Measurements from ENCODE around the gene COG8.
"Not testable (repeated sequence)": the region's sequence is repeated elsewhere in the genome, so short reads cannot be mapped to it uniquely, and the experiment has no call there.

COG8 gene, protein sequence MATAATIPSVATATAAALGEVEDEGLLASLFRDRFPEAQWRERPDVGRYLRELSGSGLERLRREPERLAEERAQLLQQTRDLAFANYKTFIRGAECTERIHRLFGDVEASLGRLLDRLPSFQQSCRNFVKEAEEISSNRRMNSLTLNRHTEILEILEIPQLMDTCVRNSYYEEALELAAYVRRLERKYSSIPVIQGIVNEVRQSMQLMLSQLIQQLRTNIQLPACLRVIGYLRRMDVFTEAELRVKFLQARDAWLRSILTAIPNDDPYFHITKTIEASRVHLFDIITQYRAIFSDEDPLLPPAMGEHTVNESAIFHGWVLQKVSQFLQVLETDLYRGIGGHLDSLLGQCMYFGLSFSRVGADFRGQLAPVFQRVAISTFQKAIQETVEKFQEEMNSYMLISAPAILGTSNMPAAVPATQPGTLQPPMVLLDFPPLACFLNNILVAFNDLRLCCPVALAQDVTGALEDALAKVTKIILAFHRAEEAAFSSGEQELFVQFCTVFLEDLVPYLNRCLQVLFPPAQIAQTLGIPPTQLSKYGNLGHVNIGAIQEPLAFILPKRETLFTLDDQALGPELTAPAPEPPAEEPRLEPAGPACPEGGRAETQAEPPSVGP

DNA sequence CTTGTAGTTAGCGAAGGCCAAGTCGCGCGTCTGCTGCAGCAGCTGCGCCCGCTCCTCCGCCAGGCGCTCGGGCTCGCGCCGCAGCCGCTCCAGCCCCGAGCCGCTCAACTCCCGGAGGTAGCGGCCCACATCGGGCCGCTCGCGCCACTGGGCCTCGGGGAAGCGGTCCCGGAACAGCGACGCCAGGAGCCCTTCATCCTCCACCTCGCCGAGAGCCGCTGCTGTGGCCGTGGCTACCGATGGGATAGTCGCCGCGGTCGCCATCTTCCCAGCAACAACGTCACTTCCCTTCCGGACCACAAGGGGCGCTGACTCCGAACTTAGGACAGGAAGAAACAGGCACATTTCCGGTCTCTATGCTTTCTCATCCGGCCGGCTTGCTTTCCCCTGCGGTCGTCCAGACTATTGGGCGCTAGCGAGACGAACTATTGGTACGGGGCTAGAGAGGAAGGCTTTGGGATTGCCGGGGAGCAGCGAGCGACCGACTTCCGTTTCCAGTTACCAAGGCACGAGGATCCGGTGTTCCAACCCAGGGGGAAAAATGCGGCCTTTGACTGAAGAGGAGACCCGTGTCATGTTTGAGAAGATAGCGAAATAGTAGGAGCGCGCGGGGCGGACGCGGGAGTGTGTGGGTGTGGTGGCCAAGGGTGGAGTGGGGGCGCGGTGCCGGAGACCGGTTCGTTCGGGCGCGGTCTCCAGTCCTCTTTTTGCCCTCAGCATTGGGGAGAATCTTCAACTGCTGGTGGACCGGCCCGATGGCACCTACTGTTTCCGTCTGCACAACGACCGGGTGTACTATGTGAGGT, at the start of gene COG8, which contains the start of gene NIP7:
TSS of gene COG8 (minus strand) at position 276 of the 806 bp plus-strand sequence. CDS start at position 264, 12 bp downstream.
TSS of gene NIP7 (plus strand) at position 484 of the 806 bp plus-strand sequence. CDS start at position 542, 58 bp downstream.
- DNase-seq: peak; percentile 99

DNA sequence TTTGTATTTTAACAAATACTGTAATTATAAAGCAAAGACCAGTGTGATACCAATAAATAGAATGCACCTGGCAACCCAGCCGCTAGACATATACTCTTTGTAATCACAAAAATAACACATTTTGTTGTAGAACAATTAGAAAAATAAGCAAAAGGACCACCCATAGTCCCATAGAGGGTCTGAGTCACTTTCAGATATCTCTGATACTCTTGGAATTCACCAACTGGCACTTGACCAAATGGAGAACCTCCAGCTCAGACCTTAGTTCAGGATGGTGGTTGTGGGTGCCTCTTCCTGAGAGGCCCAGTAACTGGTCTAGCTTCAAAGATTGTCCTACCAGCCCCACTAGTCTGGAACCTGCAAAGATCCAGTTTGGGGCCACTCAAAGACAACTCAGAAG, 47.2 kb upstream of the COG8 start:
- no peak for DNase-seq

DNA sequence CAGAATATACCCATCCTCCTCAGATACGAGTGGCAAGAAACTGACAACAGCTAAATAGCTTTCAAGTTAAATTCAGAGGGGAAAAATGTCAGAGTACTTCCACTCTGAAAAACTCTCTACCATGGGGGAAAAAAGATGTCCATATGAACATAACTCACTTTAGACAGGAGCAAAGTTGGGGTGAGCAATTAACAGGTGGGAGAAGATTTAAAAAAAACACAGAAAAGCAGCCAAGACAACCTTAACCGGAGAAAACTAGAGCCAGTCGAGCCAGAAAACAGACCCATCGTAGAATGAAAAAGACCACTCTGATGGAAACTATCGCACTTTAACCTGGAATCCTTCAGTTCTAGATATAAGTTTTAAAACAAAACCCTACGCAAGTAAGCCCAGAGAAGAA, 45.6 kb upstream of the COG8 start:
- no peak for DNase-seq

DNA sequence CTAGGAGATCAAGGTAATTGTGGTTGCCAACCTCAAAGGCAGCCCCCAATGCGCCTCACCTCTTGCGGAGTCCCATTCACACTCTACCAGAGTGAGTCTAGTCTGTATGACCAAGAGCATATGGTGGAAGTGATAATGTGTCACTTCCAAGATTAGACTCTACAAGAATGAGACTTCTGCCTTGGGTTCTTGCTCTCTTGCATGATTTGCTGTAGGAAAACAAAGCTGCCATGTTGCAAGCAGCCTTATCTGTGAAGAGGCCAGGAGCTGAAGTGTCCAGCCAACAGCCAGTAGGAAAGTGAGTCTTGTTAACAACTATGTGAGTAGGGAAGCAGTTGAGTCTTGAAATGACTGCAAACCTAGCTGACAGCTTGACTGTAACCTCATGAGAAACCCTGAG, 43.1 kb upstream of the COG8 start:
- no peak for DNase-seq

DNA sequence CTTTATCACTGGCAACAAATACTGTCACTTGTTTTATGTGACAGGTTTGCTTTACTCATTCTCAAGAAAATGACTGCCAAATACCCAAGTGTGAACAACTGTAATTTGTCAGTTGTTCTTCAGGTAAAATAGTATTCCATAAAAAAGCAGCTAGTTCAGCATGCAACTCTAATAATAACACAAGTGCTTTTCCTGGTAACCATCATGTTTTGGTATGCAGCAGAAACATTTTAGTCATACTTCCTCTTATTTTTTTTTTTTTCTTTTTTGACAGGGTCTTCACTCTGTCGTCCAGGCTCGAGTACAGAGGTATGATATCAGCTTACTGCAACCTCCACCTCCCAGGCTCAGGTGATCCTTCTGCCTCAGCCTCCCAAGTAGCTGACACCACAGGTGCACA, 41.9 kb upstream of the COG8 start:
- DNase-seq: no peak

DNA sequence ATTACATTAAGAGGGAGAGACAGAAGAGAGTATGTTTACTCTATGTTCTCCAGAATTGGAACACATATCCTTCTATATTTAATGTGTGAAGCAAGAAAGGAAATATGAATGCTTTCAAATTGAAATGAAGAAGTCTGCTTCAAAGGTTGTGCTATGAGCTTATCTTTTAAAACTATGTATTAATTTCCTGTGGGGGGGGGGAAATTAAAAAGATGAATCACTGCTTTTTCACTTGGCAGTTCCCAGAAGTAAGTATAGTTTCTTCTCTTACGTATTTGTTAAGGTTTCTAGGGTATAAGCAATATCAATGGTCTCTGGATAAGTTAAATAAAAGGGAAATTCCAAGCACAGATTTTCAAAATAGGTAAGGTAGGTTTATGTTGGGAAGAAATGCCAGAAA, 39.4 kb upstream of the COG8 start:
- no peak for DNase-seq

DNA sequence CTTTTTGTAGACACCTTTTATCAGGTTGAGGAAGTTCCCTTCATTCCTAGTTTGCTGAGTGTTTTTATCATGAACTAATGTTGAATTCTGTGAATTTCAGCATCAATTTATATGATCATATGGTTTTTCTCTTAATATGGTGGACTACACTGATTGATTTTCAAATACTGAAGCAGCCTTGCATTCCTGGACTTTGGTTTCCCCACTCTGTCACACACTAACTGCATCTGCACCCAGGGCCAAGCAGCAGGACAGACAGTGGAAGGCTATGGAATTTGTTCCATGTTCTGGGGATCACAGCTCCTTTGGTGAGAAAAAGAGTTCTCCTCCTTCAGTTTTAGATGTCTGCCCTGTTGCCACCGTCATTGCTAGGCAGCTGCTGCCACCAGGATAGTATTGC, 38.7 kb upstream of the COG8 start:
- DNase-seq: no peak

DNA sequence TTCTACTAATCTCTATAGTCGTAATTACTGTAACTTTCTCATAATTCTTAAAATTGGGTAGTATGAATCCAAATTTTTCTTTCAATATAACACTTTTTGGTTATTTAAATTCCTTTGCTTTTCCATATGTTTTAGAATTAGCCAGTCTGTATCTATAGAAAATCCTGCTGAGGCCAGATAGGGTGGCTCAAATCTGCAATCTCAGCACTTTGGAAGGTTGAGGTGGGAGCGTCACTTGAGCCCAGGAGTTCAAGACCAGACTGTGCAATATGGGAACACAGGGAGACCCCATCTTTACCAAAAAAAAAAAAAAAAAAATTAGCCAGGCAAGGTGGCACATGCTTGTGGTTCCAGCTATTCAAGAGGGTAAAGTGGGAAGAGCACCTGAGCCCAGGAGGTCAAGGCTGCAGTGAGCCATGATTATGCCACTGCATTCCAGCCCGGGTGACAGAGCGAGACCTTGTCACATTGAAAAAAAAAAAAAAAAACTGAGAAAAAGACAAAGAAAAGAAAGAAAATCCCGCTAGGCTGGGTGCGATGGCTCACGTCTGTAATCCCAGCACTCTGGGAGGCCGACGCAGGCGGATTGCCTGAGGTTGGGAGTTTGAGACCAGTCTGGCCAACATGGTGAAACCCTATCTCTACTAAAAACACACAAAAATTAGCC, 37.2 kb upstream of the COG8 start:
- no peak for DNase-seq

DNA sequence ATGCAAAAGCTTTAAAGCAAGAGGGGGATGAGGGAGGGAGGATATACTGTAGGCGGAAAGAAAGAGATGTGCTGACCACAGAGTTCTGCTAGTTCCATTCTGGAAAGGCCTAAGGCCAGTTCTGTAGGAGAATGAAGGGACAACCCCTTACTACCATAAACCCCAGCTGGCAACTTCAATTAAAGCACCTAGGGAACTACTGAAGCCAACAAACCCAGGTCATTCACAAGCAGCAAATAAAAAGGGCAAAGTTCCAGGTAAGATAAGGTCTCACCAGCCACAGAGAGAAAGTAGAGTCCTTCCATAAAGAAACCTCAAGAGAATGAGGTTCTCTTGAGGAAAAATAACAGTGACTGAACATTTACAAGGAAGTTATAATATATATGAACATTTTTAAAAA, 33.7 kb upstream of the COG8 start:
- no peak for DNase-seq

DNA sequence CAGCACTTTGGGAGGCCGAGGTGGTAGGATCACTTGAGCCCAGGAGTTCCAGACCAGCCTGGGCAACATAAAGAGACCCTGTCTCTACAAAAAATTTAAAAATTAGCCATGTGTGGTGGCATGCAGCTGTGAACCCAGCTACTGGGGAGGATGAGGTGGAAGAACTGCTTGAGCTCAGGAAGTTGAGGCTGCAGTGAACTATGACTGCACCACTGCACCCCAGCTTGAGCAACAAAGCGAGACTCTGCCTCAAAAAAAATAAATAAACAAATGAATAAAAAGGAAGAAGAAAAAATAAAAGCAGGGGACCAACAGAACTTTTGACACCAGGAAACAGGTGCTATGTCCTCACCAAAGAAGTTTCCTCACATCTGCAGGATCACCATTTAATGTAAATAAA, 32.2 kb upstream of the COG8 start:
- DNase-seq: no peak

DNA sequence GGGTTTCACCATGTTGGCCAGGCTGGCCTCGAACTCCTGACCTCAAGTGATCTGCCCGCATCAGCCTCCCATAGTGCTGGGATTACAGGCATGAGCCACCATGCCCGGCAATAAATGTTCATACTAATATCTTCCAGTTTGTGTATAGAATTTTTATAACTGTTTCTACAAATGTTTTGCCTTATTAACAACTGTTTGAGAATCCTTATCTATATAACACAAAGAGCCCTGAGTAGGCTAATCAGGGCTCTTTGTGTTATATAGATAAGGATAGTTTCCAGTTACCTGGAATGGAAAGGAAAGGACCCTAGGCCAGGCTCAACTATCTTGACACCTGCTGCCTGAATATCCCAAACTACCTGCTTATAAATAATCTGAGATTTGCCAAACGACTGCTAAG, 29.5 kb upstream of the COG8 start:
- DNase-seq: no peak

DNA sequence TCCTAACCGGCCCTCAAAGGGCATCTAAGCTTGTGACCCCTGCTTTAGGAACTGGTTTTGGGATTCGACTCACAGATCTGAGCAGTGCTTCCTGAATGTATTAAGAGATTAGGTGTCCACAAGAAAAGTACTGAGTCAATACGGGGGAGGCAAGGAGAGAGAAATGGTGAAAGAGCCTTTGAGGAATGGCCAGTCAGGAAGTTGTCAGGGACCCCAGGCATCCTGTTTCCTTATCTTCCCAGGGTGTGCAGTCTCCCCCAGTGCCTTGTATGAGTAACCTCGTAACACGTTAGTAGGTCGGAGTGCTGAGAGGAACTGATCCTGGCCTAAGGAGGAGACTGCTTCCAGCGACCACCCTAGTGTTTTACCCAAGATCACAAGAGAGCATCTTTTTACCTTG, 28.6 kb upstream of the COG8 start:
- no peak for DNase-seq

DNA sequence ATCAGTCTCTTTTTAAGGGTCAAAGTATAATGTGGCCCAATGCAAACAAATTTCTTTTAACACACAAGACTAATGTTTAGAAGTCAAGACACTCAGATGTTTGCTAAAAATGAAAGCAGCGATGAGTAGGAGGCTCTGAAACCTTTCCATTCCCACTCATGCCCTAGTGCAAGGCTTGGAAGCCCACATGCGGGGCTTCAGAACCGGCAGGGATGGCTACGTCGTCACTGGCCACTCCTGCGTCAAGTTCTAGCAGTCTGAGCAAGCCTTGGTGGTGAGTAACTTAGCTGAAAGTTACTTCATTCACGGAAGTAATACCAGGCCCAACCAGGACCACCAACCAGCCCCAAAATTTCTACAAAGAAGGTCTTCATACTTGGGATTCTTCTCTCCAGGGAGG, 27.1 kb upstream of the COG8 start:
- no peak for DNase-seq

DNA sequence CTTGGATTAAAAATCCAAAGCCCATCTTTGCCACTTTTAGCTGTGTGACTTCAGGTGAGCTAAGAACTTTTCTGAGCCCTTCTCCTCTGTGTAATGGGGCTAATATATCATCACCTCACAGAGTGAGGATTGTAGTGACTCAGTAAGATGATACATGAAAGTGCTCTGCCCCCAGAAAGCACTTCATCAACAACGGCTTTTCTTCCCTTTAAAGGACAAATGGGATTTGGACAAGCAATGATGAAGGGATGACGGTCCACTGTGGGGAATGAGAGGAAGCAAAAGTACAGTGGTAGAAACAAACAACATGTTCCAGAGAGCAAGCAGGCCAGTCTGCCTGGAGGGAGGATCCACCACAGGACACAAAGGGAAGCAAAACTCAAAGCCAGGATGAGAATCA, 26.5 kb upstream of the COG8 start:
- DNase-seq: no peak

DNA sequence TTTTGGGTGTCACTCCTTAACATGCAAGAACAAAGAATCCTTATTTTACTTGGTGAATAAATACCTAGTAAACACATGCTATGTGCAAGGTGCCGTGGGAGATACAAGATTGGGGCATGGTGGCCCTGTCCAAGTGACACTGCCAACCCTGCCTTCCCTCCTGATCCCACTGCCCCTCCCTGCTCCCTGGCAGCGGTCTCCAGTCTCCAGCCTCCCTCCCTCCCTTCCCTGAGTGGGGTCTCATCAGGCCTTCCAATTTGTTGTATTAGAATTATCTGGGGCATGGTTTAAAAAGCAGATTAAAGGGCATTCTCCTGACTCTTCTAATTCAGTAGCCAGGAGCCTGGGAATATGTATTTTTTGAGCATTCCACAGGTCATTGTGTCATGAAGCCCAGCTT, 24.7 kb upstream of the COG8 start:
- DNase-seq: no peak

DNA sequence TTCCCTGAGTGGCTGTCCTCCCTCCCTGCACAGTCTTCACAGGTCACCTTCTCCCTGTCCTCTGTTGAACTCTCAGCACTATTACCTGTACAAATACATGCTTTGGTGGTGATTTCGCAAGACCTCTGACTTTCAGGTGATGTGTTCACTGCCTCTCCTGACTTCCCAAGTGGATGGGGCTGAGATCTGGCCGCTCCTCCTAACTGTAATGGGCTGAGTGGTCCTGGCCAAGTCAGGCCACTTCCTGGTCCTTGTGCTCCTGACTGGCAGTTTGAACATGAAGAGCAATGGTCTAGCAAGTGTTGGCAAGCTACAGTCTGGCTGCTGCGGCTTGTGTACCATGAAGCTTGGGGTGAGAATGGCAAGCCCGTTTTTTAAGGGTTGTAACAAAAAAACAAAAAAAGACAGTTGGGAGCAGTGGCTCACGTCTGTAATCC, 23.9 kb upstream of the COG8 start:
- no peak for DNase-seq

DNA sequence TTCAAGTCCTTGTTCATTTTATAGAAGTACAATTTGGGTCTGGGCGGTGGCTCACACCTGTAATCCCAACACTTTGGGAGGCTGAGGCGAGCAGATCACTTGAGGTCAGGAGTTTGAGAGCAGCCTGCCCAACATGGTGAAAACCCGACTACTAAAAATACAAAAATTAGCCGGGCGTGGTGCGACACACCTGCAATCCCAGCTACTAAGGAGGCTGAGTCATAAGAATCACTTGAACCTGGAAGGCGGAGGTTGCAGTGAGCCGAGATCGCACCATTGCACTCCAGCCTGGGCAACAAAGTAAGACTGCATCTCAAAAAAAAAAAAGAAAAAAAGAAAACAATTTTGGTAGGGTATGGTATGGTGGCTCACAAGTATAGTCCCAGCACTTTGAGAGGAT, 20.7 kb upstream of the COG8 start:
- DNase-seq: not testable (repeated sequence)

DNA sequence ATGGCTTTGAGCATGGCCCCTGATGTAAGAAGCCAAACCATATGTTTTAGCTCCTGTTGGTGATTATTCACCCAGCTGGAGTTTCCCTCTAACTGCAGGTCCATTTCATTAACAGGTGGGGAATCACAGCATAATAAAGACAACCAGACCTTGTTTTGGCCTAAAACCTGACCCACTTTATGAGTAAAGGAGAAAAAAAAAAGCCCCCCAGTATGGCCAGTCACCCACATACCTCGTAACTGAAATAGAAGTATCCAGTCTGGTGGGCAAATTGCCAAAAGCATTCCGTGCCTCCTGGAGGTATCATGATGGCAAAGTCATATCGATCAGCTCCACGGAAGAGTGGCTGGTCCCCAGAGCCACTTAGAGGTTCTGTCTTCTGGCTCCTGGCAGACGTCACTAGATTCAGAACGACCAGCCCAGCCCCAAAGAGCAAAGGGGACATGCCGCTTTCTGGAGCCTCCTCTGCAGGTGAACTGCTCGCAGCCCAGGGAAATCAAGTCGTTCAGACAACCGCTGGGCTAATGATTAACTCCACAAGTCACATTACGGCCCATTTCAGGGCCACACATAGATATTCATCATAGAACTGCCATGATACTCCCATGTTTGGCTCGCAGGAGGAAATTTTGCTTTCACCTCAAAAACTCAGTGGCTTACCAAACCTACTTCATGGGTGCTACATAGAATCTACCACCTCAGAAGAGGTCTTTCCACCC, 12.1 kb upstream of the COG8 start, which contains the start of gene TMED6:
TSS of gene TMED6 (minus strand) at position 478 of the 719 bp plus-strand sequence. CDS start at position 445, 33 bp downstream.
- no peak for DNase-seq

DNA sequence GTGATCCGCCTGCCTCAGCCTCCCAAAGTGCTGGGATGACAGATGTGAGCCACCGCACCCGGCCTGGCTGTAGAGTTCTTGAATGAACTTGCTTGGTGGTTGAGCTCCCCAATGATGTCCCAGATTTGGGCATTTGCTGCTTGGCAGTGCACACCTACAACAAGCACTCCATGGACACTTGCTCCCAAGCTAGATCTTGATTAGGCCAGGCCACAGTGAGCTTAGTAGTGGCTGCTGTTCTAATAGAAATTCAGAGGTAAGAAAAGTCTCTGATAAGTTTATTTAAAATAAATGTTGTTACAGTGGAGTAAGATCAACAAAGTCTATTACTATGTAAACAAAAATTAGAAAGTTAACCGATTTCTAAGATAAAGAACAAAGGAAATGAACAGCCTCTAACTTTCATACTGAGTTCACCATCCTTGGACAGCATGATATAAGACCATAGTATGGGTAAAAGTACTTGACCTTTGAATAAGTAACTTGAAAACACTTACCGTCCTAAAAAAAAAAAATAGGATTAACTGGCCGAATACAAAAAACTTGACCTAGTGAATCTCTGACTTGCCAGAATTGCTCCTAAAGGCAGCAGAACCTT, 11.3 kb upstream of the COG8 start:
- DNase-seq: no peak

DNA sequence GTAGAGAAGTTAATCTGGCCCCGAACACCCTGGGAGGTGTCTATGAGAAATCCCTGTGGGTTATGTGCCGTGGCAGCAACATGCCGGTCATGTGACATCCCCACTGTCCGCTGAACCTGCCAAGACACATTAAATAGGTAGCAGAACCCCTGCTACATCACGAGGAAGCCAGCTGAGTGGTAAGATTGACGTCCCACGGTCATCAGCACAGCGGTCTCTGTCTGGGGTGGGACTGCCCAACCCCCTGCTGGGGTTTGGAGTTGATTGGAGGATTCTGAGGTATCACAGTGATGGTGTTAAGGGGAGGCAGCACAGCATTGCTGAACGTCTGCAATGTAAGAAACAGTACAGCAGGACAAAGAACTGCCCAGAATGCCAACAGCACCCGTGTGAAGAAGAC, 10.2 kb upstream of the COG8 start:
- no peak for DNase-seq

DNA sequence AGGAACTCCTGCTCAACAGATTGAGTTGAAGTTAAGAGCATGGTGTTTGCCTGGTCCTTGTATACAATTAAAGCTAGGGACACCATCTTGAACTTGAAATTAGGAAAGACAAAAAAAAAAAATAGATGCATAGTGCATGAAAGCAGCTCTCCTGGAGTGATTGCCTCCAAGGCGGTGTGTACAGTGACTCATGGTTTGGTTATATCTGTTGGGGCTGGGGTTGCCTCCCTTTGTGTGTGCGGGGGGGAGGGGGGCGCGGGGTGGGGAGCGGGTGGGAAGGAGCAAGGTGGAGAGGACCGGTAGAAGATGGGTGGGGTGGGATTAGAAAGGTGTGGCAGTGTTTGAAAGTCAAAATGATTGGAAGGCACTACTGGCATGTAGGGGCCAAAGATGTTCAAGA, 8.9 kb upstream of the COG8 start:
- DNase-seq: no peak

DNA sequence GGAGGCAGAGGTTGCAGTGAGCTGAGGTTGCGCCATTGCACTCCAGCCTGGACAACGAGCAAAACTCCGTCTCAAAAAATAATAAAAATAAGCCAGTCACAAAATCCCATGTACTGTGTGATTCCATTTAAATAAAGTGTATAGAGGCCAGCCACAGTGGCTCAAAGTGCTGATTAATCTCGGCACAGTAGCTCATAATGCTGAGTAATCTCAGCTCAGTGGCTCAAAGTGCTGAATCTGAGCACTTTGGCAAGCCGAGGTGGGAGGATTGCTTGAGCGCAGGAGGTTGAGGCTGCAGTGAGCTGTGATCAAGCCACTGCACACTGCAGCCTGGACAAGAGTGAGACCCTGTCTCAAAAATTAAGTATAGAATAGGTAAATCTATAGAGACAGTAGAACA, 7.3 kb upstream of the COG8 start:
- DNase-seq: no peak
